Islet precursor cell (in vitro differentiated cells): Measurements from ENCODE around the gene PWP1.
A peak's percentile ranks its signal among the peaks of the same experiment; 100 is the strongest.

ENCODE experiments used
- DNase-seq: peaks from one replicate; pipeline ENCODE4 v3.0.0-alpha.2; 2018

Gene PWP1

DNA sequence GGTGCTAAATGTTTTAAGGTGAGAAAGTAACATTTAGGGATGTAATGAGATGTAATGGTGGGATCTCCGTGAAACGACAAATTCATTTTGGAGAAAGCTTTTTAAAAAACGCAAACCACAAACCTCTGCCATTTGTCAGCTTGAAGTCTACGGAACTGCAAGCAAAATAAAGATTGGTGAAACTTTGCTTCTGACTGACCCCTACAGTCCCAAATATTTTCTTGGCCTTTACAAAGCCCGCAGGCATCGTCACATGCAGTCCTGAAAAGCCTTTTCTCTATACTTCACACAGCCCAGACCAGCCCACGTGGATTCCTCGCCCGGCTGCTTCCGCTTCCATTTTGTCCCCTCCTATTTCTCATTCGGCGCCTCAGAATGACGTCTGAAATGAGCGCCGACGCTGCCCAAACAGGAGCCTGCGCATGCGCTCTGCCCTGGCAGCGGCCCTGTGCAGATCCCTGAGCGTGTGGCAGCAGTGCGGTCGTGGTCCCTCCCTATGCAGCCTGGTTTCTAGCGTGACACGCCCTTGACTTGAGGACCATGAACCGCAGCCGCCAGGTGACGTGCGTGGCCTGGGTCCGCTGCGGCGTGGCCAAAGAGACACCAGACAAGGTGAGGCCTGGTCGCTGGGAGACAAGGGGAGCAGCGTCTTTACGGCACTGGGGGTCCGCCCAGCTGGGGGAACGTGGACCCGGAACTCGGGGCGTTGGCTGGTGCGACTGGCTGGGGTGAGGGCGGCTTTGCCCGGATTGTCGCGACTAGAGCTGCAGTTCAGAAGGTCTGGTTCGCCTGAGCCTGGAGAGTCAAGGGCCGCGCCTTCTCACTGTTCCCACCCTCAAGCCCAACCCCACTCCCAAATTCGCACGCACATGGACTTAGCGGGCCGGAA, at the start of gene PWP1:
Gene PWP1, plus strand, starts transcription at position 440 of the 889 bp plus-strand sequence. Its CDS starts 101 bp downstream, at position 541.
- DNase-seq: peak; percentile 99

- DNase-seq: no peak
Observed at GRCh38 chr12:107641154-107641553, 44.4 kb upstream of the PWP1 start.

DNA sequence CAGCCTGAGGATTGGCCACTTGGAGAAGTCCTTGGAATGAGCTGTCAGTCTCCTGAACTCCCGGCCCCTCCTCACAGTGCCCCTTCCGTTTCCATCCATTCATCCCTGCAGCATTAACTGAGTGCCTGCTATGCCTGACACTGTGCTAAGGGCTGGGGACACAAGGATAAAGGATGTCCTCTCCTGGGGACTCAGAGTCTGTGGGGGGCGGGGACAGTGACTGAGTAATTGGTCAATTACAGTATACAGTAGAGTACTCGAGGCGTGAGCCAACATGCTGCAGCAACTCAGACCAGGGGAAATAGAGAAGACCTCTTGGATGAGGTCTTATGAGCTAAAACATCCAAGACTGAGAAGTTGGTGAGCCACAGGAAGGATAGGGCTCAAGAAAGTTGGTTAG, 43.4 kb upstream of the PWP1 start:
- DNase-seq: no peak

- DNase-seq: peak; percentile 83
Observed at GRCh38 chr12:107645630-107646333, 39.8 kb upstream of the PWP1 start.

- no peak for DNase-seq
Observed at GRCh38 chr12:107646436-107646835, 39.2 kb upstream of the PWP1 start.

- DNase-seq: no peak
Observed at GRCh38 chr12:107649661-107650061, 35.9 kb upstream of the PWP1 start.

- no peak for DNase-seq
Observed at GRCh38 chr12:107650977-107651376, 34.6 kb upstream of the PWP1 start.

DNA sequence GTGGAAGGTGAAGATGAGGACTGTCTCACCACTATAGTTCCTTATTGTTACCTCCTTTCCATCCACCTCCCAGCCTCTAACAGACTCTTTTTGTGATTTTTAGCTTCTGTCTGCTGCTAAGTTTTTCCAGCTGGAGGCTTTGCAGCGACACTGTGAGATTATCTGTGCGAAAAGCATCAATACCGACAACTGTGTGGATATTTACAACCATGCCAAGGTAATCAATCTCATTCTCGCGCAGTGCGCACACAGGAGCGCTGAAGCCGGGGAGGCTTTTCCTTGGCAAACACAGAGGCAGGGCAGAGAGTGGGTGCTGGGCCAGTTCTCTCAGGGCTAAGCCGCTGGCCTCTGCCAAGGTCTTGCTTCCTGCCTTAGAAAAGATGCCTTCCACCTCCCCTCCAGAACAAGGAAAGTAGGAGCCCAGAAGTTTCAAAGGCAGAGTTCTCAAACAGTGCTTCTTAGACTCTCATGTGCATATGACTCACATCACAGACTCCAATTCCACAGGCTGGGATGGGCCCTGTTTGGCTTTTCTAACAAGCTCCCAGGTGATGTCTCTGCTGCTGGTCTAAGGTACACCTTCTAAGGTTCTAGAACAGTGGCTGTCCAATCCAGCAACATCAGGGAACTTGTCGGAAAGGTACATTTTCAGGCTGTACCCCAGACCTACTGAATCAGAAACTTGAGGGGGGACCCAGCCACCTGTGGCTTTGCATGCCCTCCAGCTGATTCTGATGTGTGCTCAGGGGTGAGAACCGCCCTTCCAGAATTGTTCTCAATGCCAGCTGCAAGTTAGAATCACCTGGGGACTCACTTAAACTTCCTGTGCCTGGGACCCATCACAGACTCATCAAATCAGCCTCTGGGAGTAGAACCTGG, 33.8 kb upstream of the PWP1 start:
- DNase-seq: peak; percentile 79

GRCh38 chr12:107653519-107653918, 32.1 kb upstream of the PWP1 start:
- DNase-seq: no peak

GRCh38 chr12:107654873-107655272, 30.7 kb upstream of the PWP1 start:
- DNase-seq: no peak

DNA sequence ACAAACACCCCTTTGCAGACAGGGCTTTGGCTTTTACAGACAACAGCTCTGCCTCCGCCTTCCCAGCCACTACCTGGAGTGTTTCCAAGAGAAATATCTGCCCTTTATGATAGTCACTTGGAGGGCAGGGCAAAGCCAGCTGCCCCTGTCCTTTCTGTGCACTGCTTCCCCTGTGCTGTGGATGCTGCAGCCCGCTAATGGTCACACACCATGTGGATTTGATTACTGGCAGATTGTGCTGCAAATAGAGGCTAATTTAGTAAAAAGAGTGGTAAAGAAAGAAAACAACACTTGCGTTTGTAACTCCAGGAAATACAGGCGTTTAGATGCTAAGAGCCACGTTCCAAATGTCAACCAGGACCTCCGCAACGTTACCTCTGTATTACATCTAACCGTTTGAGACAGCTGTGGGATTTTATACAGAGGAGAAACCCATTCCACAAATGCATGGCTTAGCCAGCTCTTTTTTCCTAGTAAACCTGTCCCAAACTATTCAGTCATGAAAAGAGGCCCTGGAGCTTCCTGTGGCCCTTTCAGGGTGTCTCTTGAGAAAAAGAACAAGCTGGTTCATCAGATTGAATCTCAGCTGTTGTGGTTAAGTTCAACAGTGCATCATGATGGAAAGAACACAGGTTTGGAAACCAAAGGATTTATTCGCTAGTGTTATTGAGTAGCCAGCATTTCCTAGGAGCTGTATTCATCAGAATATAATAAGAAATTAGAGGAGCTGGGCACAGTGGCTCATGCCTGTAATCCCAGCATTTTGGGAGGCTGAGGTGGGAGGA, 30.1 kb upstream of the PWP1 start:
- no peak for DNase-seq

GRCh38 chr12:107656302-107656701, 29.3 kb upstream of the PWP1 start:
- DNase-seq: no peak

DNA sequence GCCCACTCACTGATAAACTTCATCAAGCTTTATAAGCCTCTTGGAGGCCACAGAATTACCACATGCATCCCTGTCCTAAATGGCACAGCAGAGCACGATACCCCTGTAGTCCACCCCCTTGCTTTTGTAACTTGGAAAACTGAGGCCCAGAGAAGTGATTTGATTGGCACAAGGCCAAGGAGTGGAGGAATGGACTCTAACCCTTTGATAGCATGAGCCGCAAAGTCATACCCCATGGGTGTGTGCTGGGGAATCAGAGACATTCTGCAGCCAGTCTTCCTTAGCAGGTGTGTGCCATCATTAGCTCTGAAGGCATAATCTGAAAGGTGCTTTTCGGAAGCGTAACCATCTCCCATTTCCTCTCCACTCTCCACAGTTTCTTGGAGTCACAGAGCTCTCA, 28.5 kb upstream of the PWP1 start:
- DNase-seq: no peak

GRCh38 chr12:107657621-107658020, 28.0 kb upstream of the PWP1 start:
- DNase-seq: no peak

- peak; percentile 71 for DNase-seq
Observed at GRCh38 chr12:107660235-107660634, 25.4 kb upstream of the PWP1 start.

- no peak for DNase-seq
Observed at GRCh38 chr12:107660861-107661415, 24.7 kb upstream of the PWP1 start.

GRCh38 chr12:107661830-107662229, 23.8 kb upstream of the PWP1 start:
- DNase-seq: no peak

DNA sequence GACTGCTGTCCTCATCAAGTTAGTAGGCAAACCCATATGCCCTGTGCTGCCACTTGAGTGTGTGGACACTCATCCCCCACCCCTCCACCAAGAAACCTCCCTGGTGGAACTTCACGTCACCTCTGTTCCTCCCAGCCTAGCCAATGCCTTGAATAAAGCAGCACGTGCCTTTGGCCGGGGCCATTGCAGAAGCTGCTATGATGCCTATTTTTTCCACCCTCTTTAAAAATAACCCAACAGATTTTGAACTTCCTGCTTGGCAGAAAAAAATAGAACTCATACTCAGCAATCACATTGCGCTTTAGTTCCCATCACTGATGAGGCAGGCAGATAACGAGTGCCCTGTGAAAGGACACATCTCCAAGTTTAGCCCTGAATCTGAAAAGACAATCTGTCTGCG, 23.1 kb upstream of the PWP1 start:
- no peak for DNase-seq

DNA sequence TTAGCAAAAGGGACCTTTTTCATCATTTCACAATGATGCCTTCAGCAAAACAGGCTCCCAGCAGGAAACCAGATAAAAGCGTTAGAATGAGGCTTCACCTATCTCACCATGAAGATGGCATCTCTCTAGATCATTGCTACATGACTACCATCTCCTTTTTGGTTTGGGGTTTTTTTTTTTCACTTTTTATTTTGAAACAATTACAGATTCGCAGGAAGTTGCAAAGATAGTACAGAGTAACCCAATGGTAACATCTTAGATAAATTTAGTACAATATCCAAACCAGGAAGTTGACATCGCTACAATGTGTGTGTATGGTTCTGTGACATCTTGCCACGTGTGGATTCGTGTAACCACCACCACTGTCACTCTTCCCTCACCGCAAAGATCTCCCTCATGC, 22.3 kb upstream of the PWP1 start:
- DNase-seq: no peak

DNA sequence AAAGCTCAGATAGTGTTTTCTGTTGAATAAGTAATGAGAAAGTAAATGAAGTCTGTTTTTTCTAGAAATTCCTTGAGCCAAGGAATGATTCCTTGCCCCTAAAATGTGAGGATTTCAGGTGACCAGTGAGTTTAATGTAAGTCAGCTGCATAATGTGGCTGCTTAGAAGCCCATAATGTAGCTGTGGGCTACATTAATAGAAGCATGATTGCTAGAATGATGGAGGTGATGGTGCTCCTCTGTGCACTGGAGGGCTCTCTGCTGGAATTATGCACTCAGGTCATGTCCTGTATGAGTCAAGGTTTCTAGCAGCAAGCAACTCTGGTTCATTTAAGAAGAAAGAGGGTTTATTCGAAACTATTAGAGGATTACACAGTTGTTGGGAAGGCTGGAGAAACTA, 19.6 kb upstream of the PWP1 start:
- no peak for DNase-seq

DNA sequence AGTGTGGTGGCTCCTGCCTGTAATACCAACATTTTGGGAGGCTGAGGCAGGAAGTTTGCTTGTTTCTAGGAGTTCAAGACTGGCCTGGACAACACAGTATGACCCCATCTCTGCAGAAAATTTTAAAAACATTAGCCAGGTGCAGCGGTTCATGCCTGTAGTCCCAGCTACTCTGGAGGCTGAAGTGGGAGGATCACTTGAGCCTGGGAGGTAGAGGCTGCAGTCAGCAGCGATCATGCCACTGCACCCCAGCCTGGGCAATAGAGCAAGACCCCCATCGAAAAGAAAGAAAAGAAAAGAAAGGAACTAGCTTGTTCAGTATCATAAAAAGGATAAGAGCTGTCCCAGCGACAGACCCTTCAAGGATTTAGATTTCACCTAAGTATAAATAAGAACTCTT, 18.1 kb upstream of the PWP1 start:
- no peak for DNase-seq
